ENCODE data around the gene ADAMTS17.

The ADAMTS17 gene

GRCh38 chr15:100169615-100170290 lies 172.0 kb downstream of the ADAMTS17 start:
- no peak for DNase-seq
- intact Hi-C loops (cut with DNase I): no loop called here

DNA sequence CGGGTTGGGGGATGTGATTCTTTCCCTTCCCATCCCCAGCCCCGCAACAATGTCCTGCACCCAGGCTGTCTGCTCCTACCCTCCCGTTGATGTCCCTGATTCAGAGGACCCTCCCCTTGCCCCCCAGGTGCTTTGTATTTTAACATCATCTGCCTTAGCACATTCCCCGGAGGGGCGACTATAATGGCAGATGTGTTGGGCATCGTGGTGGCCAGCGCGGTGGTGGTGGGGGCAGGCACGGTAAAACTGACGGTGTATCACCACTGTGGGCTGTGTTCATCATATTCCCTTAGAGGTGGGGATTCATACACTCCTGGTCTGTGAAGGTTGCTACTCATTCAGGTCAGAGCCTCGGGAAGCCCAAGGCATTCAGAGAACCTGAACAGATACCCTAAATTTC lies 173.0 kb downstream of the ADAMTS17 start:
- intact Hi-C loops (cut with DNase I): no loop called here
- DNase-seq: no peak

GRCh38 chr15:100167884-100168375 lies 173.8 kb downstream of the ADAMTS17 start:
- peak in 18 of 42 donors; percentile 9 to 43 (median 27) for DNase-seq
- intact Hi-C loops (cut with DNase I): no loop called here

GRCh38 chr15:100166313-100166712 lies 175.5 kb downstream of the ADAMTS17 start:
- DNase-seq: no peak
- intact Hi-C loops (cut with DNase I): no loop called here

DNA sequence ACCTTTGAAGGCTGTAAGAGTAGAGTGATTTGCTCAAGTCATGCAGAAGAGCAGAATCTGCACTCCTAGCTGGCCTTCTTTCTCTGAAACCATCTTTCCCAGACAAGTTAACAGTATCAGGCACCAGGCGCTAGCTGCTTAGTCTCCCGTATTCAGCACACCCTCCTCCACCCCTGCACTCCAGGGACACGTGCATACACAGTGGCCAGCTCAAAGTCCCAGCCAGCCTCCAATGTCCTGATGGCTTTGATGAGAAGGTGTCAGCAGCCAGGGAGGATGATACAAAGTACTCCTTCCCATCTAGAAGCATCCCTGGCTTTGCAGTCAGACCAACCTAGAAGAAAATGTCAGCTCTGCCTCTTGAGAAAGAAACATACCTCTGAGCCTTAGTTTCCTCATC lies 177.8 kb downstream of the ADAMTS17 start:
- intact Hi-C loops (cut with DNase I): no loop called here
- DNase-seq: no peak

GRCh38 chr15:100160953-100161352 lies 180.8 kb downstream of the ADAMTS17 start:
- DNase-seq: no peak
- intact Hi-C loops (cut with DNase I): no loop called here

DNA sequence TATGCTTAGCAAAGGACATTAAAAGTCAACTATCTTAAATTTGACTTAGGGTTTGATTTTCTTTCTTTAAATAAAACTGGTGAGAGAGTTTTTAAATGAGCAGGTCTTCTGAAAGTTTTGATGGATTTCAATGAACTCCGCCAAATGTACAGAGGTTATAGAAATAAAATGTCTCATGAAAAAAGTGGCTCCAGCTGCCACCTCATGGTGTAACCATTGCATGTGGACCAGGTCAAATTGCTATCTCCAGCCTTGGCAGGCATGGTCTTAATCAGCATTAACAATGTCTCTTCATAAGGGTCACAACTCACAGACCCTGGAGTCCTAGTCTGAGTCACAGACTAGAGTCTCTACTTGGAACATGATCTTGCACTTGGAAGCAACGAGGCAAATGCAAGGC lies 182.3 kb downstream of the ADAMTS17 start:
- no peak for DNase-seq
- intact Hi-C loops (cut with DNase I): no loop called here

GRCh38 chr15:100158356-100158755 lies 183.4 kb downstream of the ADAMTS17 start:
- intact Hi-C loops (cut with DNase I): no loop called here
- no peak for DNase-seq

- no peak for DNase-seq
- intact Hi-C loops (cut with DNase I): no loop called here
Observed at GRCh38 chr15:100156201-100156600, 185.6 kb downstream of the ADAMTS17 start.

- no peak for DNase-seq
- intact Hi-C loops (cut with DNase I): no loop called here
Observed at GRCh38 chr15:100154338-100154737, 187.4 kb downstream of the ADAMTS17 start.

DNA sequence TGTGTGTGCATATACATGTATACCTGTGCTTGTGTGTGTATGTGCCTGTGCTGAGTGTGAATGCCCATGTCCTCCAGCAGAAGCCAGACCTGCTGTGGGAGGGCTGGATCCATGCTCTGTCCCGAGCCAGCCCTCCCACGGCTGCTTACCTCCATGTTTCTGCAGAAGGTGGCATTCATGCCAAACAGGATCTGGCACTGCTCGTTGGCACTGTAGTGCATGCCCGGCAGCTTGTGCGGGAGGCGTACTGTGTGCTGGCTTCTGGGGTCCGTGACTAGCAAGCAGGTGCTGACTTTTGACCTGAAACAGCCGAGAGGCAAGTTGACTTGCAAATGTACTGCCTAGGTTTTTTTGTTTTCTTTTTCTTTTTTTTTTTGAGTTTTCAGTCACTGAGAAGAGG lies 189.3 kb downstream of the ADAMTS17 start:
- intact Hi-C loops (cut with DNase I): no loop called here

GRCh38 chr15:100150906-100151305 lies 190.9 kb downstream of the ADAMTS17 start:
- intact Hi-C loops (cut with DNase I): no loop called here
- no peak for DNase-seq

More for the DNA sequence above, 189.3 kb downstream of the ADAMTS17 start:
- peak in 5 of 42 donors; percentile 25 to 42 (median 33) for DNase-seq

DNA sequence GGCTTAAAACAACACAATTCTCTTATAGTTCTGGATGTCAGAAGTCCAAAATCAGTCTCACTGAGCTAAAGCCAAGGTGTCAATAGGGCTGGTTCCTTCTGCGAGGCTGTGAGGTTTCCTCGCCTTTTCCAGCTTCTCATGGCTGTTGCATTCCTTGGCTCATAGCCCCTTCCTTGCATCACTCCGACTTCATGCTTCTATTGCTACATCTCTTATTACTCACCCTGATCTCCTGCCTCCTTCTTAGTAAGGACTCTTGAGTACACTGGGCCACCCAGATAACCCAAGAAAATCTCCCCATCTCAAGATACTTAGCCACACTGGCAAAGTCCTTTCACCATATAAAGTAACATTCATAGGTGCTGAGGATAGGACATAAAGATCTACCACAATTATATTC lies 193.9 kb downstream of the ADAMTS17 start:
- no peak for DNase-seq

GRCh38 chr15:100143378-100143777 lies 198.4 kb downstream of the ADAMTS17 start:
- intact Hi-C loops (cut with DNase I): no loop called here
- DNase-seq: no peak

More for the DNA sequence above, 193.9 kb downstream of the ADAMTS17 start:
- intact Hi-C loops (cut with DNase I): no loop called here

GRCh38 chr15:100141311-100142001 lies 200.3 kb downstream of the ADAMTS17 start:
- intact Hi-C loops (cut with DNase I): no loop called here
- DNase-seq: no peak

DNA sequence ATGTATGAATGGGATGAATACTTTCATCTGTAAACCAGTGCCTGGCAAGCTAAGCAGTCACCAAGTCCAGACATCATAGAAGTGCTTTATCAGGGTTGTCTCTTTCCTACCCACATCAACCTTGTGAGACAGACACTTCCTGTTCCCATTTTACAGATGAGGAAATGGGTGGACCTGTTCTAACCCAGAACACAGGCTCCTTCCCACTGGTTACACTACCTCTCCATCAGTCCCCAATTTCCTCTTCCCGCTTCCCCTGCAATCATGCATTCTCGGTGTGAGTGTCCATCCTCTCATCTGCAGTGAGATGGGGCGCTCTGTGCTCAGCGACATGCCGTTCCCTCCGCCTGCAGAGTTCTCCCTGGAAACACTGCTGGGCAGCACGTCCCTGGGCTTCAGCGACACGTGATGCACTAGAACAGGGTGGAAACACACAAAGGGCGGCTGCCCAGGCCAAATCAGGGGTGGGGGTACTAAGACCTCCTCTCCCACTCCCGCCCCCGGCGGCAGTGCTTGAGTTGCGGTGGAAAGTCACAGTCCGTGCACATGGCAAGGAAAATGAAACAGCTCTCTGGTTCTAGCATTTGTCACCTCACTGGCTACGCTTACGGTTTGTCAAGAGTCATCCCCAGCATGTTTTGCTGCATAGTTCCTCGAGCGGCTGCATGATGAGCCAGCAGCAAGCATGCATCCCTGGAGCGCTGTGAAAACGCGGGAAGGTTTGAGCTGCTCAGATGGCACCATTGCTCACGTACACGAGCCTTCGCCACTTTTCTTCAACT lies 201.1 kb downstream of the ADAMTS17 start:
- intact Hi-C loops (cut with DNase I): no loop called here
- DNase-seq: peak in 3 of 42 donors; percentile 23 to 30 (median 26)

DNA sequence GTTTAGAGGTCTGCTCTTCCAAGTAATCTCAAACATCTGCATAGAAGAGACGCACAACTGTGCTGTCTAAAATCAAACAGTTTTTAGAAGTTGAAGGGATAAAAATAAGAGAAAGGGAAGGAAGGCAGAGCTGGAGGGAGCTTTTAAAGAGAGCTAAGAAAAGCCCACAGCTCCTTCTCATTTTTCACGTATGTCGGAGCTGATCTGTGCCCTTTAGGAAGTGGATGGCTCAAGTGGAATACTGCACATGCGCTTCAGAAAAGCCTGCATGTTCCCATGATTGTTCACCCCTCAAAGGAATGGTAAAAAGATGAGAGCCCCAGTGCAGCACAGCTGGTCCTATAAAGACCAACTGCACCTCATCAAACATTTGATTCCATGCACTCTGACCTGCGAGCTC lies 207.2 kb downstream of the ADAMTS17 start:
- no peak for DNase-seq
- intact Hi-C loops (cut with DNase I): no loop called here

- DNase-seq: no peak
Observed at GRCh38 chr15:100134089-100134583, 207.6 kb downstream of the ADAMTS17 start.

GRCh38 chr15:100133001-100133400 lies 208.8 kb downstream of the ADAMTS17 start:
- DNase-seq: no peak
- intact Hi-C loops (cut with DNase I): no loop called here

More at GRCh38 chr15:100134089-100134583, 207.6 kb downstream of the ADAMTS17 start:
- intact Hi-C loops (cut with DNase I): no loop called here

DNA sequence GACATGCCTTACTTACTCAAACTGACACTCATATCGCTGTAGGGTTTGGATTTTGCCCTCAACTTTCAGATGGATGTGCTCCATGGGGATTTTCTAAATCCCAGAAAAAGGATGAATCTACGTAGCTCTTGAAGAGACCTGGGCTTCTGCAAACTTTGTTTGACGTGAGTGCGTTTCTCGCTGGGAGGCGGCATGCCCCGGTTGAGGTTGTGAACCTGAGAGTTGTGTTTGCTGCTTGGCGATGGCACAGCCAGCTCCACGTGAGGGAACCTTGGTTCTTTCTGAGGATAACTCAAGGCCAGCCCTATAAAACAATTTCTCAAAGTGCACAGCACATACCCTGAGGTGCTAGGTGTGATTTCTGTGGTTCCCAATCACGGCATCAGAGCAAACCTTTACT lies 209.5 kb downstream of the ADAMTS17 start:
- DNase-seq: no peak
- intact Hi-C loops (cut with DNase I): no loop called here
